EL (cell line): ENCODE data around the gene NPDC1.
A peak's percentile ranks its signal among the peaks of the same experiment; 100 is the strongest.

Source experiments
- DNase-seq: peaks from one replicate; pipeline ENCODE4 v3.0.0-alpha.2; 2016

The NPDC1 gene, protein sequence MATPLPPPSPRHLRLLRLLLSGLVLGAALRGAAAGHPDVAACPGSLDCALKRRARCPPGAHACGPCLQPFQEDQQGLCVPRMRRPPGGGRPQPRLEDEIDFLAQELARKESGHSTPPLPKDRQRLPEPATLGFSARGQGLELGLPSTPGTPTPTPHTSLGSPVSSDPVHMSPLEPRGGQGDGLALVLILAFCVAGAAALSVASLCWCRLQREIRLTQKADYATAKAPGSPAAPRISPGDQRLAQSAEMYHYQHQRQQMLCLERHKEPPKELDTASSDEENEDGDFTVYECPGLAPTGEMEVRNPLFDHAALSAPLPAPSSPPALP

GRCh38 chr9:137046088-137046787 lies at the start of gene NPDC1:
TSS of gene NPDC1 (minus strand) at chr9:137046177. CDS start at chr9:137045989, 188 bp downstream.
- peak; percentile 68 for DNase-seq

DNA sequence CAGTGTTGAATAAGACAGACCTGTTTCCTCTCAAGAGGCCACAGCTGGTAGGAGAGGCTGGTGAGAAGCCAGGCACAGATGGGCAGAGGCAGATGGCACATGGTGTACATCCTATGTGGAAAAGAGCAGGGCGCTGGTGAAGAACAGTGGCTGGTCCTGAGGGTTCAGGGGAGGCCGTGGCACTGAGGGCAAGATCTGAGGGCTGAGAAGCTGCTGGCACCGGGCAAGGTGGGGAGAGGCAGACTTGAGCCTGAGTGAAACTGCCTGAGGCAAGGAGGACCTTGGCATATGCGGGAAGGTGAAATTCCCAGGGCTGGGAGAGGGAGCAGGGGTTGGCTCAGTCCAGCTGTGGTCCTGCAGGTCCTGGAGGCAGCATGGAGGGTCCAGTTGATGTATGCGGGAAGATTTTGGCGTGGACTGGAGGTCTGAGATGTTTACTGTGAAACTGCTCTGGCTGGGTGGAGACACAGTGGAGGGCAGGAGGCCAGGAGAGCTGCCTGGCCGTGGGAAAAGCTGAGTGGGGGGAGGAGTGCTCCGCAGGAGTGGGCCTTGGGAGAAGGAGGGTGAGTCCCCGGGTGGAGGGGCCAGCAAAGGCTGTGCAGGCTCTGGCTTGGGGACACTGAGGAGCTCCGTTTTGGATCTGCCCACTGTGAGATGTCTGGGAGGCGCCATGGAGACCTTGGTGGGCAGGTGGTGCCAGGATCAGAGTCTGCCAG lies 43.4 kb upstream of the NPDC1 start:
- no peak for DNase-seq

GRCh38 chr9:137088121-137088520 lies 42.1 kb upstream of the NPDC1 start:
- no peak for DNase-seq

DNA sequence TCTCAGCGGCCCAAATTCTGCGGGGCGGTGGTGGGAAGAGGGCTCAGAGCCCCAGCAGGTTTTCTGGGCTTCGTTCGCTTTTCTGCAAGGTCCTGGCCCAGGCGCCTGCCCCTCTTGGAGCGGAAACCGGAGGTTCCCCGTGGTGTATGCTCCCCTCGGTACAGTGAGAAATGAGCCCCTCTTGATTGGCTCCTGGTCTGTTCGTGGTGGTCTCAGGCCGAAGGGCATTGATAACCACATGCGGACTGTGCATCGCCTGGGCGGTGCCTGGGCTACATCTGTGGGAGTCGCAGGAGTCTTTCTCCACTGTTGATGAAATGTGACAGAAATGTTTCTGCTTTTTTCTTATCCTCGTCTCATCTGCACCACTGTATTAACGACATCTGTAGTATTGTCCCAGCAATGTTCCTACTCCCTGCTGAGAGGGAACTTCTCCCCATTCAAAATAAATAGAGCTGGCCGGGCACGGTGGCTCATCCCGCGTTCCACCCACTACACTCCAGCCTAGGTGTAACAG lies 41.5 kb upstream of the NPDC1 start:
- no peak for DNase-seq

- DNase-seq: peak; percentile 99
Measured at GRCh38 chr9:137086531-137087408, 40.8 kb upstream of the NPDC1 start, which contains the start of gene MAN1B1. TSS of gene MAN1B1 (plus strand) at chr9:137086985. CDS start at chr9:137087000, 15 bp downstream.

DNA sequence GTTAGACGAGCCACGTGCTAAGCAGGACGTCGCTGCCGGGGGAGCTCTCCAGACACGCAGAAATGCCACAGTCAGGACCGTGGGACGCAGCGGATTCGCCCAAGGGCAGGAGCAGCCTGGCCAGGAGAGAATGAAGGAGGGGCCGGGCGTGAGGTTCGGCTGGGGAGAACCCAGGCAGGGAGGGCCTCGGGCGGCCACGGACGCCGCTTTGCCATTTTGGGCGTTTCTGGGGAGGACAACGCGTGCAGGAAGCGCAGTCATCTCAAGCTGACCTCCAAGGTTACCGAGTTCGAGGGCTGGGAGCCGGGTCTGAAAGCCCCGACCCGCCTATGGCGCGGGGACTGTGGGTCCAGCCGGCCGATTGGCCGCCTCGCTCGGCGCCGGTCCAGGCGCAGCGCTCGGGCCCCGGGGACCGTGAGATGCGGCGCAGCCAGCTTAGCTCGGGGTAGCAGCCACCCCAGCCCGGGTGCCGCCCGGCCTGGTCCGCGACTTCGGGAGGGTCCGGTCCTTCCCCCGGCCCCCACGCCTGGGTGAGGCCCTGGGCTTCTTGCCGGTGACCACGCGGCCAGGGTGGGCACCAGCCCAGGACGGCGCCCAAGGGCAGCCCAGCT lies 40.0 kb upstream of the NPDC1 start:
- DNase-seq: peak; percentile 68

DNA sequence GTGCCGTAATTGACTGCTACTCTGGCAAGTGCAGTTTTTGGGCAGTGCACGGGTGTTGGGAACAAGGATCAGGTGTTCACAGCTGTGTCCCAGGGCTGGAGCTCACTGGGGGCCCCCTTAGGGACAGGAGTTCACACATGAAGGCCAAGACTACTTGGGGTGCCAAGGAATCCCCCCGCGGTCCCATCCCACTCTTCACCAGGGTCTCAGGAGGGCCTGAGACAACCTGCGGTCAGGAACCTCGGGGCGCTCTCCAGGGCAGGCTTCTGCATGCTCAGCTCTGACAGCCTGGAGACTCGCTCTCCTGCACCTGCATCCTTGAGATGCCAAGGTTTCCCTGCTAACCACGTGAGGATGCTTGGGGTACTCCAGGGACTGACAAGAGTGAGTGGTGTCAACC lies 38.5 kb upstream of the NPDC1 start:
- DNase-seq: no peak

GRCh38 chr9:137083394-137084004 lies 37.5 kb upstream of the NPDC1 start:
- peak; percentile 98 for DNase-seq

GRCh38 chr9:137082925-137083290 lies 36.9 kb upstream of the NPDC1 start:
- no peak for DNase-seq

- no peak for DNase-seq
Measured at GRCh38 chr9:137082222-137082924, 36.4 kb upstream of the NPDC1 start.

DNA sequence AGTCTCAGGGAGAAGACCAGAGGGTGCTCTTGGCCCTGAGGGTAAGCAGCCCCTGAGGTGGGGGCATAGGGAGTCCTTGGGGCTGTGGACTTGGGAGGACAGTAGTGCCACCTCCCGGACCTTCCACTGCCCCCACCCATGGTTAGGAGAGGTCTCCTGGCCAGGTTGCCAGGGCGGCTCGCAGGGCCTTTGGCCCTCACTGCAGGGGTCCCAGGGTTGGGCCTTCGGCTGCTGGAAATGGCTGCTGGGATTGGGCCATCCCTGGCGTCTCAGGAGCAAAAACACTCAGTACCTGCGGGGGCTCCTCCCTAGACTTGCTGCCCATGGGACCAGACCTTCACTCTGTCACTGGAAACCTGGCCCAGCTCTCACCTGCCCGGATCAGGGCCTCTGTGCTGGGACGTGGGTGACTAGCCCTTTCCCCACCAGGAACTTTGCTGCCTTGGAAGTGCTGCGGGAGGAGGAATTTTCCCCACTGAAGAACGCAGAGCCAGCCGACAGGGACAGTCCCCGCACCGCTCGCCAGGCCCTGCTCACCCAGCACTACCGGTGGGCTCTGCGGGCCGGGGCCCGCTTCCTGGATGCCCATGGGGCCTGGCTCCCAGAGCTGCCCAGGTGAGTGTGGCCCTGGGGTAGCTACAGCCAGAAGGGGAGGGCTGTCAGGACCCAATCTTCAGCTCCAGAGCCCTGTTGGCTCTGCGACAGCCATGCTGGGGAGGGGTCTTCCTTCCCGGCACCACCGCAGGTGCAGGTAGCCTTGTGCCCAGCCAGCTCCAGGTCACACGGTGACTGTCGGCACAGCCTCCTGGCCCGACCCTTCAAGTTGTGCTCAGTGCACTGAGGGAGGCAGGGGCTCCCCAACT lies 34.5 kb upstream of the NPDC1 start:
- DNase-seq: no peak

- DNase-seq: no peak
Measured at GRCh38 chr9:137079401-137079787, 33.4 kb upstream of the NPDC1 start.

DNA sequence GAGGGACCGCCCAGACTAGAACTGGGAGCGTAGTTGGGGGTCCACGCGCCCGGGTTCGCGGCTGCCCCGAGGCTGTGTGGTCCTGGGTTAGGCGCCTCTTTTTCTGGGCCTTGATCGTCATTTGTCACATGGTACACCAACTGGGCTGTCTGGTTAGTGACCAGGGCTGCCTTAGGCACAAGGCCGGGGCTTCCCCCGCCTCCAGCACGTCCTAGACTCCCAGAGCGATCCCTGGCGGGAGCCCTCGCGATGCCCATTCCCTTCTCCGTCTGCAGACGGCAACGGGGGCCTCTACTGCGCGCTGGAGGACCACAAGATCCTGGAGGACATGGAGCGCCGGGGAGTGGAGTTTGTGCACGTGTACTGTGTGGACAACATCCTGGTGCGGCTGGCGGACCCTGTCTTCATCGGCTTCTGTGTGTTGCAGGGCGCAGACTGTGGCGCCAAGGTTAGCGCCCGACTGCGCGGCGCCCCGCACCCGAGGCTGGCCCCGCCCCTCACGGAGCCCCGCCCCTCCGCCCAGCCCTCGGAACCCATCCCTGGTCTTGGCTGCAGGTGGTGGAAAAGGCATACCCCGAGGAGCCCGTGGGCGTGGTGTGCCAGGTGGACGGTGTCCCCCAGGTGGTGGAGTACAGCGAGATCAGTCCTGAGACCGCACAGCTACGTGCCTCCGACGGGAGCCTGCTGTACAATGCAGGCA lies 32.9 kb upstream of the NPDC1 start:
- DNase-seq: no peak

GRCh38 chr9:137077758-137078693 lies 32.0 kb upstream of the NPDC1 start:
- peak; percentile 34 for DNase-seq

DNA sequence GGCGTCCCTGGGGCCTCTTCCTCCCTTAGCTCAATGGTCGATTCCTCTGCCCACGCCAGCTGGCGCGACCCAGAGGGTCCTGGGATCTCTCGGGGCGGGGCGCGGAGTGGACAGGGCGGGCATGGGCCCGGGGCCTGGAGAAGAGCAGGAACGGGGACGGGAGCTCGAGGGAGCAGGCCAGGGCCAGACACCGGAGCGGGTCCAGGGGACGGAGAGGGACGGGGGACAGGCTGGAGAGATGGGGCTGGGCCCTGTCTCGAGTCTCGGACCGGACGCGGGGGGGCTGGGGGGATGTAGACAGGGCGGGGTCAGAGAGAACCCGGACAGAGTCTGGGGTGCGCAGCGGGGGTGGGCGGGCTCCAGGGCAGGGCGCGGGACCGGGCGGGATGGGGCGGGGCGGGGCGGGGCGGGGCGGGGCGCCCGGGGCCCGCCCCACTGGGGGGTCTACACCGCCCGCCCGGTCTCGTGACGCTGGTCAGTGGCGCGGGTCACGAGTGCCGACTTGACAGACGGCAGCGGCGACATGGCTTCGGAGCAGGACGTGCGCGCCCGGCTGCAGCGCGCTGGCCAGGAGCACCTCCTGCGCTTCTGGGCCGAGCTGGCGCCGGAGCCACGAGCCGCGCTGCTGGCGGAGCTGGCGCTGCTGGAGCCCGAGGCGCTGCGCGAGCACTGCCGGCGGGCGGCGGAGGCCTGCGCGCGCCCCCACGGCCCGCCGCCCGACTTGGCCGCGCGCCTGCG lies 31.2 kb upstream of the NPDC1 start, which contains the start of gene UAP1L1:
UAP1L1 (plus strand) TSS at position 508 of the 738 bp plus-strand sequence; CDS start at position 524, 16 bp downstream.
- DNase-seq: peak; percentile 66

- DNase-seq: no peak
Measured at GRCh38 chr9:137076636-137077009, 30.6 kb upstream of the NPDC1 start.

DNA sequence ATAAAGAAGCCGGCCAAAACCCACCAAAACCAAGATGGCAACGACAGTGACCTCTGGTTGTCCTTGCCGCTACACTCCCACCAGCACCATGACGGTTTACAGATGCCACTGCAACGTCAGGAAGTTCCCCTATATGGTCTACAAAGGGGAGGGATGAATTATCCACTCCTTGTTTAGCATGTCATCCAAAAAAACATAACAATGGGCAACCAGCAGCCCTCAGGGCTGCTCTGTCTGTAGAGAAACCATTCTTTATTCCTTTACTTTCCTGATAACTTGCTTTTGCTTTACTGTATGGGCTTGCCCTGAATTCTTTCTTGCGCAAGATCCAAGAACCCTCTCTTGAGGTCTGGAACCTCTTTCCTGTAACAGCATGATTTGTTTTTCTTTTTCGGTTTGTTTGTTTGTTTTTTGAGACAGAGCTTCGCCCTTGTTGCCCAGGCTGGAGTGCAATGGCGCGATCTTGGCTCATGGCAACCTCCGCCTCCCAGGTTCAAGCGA lies 29.3 kb upstream of the NPDC1 start:
- no peak for DNase-seq
